Keratinocyte (primary cell): Measurements from ENCODE around the gene PLTP. TPM values are rescaled to one million over a fixed set of nuclear protein-coding genes. Genes with fewer than 3 reads are reported as not detected.
"Not testable (repeated sequence)": the region's sequence is repeated elsewhere in the genome, so short reads cannot be mapped to it uniquely, and the experiment has no call there.

Experiments used
- DNase-seq: peaks from one replicate; pipeline ENCODE4 v3.0.0-alpha.2; 2011; ENCODE audit warnings: low read depth, missing footprints, low spot score
- FAIRE-seq: peaks from 2 replicates; lab custom pipeline; 2011; peaks lifted over from hg19 to GRCh38; lab: Jason Lieb, UNC
- H2AFZ ChIP-seq: 2 replicates; pipeline ENCODE4 v1.6.0; 2012; ENCODE audit warnings: low read length, control low read depth, inconsistent platforms; ENCODE audit not compliant: control insufficient read depth
- H3K27ac ChIP-seq: 2 replicates; pipeline ENCODE4 v1.5.1; 2011; ENCODE audit warnings: low read length; ENCODE audit not compliant: control insufficient read depth, insufficient read depth
- H3K27me3 ChIP-seq: 3 replicates; pipeline ENCODE4 v1.6.0; 2011; ENCODE audit warnings: low read length; ENCODE audit not compliant: control insufficient read depth, insufficient read depth; ENCODE audit errors: extremely low read depth
- H3K36me3 ChIP-seq, 2 experiments: 2 replicates in 1 of 2; 3 replicates in 1 of 2; pipeline ENCODE4 v1.5.1; 2011; ENCODE audit warnings: low read length in 2 of 2, mild to moderate bottlenecking in 1 of 2; ENCODE audit not compliant: control insufficient read depth in 2 of 2, insufficient read depth in 2 of 2; ENCODE audit errors: extremely low read depth in 1 of 2
- H3K4me1 ChIP-seq: 3 replicates; pipeline ENCODE4 v1.5.1; 2011; ENCODE audit warnings: low read length; ENCODE audit not compliant: control insufficient read depth, insufficient read depth; ENCODE audit errors: extremely low read depth
- H3K4me2 ChIP-seq: 3 replicates; pipeline ENCODE4 v1.6.0; 2011; ENCODE audit warnings: low read depth, low read length; ENCODE audit not compliant: control insufficient read depth, insufficient read depth; ENCODE audit errors: extremely low read depth
- H3K4me3 ChIP-seq, 3 experiments: fragments of 200-600 bp in 1 of 3; sonication (generic) in 1 of 3; 2 replicates in 2 of 3; 3 replicates in 1 of 3; pipeline ENCODE4 v1.5.1; 2011 to 2016; ENCODE audit warnings: low read length in 3 of 3, mild to moderate bottlenecking in 3 of 3, control low read depth in 2 of 3, inconsistent platforms in 1 of 3, low read depth in 1 of 3, mixed read lengths in 1 of 3, mixed run types in 1 of 3, moderate library complexity in 1 of 3; ENCODE audit not compliant: control insufficient read depth in 2 of 3, insufficient read depth in 2 of 3; ENCODE audit errors: extremely low read depth in 1 of 3
- H3K79me2 ChIP-seq: 2 replicates; pipeline ENCODE4 v1.6.0; 2012; ENCODE audit warnings: low read length; ENCODE audit not compliant: control insufficient read depth, insufficient read depth
- H3K9ac ChIP-seq: 3 replicates; pipeline ENCODE4 v1.6.0; 2011; ENCODE audit warnings: low read length; ENCODE audit not compliant: control insufficient read depth, insufficient read depth; ENCODE audit errors: extremely low read depth
- H3K9me1 ChIP-seq: 3 replicates; pipeline ENCODE4 v1.6.0; 2011; ENCODE audit warnings: low read length; ENCODE audit not compliant: control insufficient read depth, insufficient read depth; ENCODE audit errors: extremely low read depth
- H3K9me3 ChIP-seq: 2 replicates; pipeline ENCODE4 v1.5.1; 2012; ENCODE audit warnings: low read depth, low read length; ENCODE audit not compliant: control insufficient read depth
- H4K20me1 ChIP-seq: 3 replicates; pipeline ENCODE4 v1.6.0; 2011; ENCODE audit warnings: low read length; ENCODE audit not compliant: control insufficient read depth, insufficient read depth; ENCODE audit errors: extremely low read depth
- EZH2 ChIP-seq: IDR thresholded peaks from one replicate; pipeline ENCODE4 v1.6.1; 2012; ENCODE audit warnings: inconsistent platforms, mild to moderate bottlenecking, low read length, moderate library complexity
- dilution Hi-C: fragments of 300-500 bp; cut with MboI; formaldehyde crosslinking; loops from one replicate; pipeline ENCODE4 v1.7.0; 2020; ENCODE audit warnings: low sequenced_read_pairs; ENCODE audit not compliant: extremely low pct_ligation_motif_present
- polyA plus RNA-seq, 5 experiments: library from polyadenylated mRNA; depleted of rRNA in 3 of 5; stranded (reverse) in 3 of 5; stranded (forward) in 1 of 5; unstranded in 1 of 5; fragments of >200 nt; gene quantifications; 1 replicate in 1 of 5; 2 replicates in 3 of 5; 3 replicates in 1 of 5; pipeline versions ENCODE4 v1.2.1 to v1.2.3, GENCODE V29; 2011 to 2012; ENCODE audit warnings: missing spikeins in 2 of 5, low read depth in 1 of 5, low replicate concordance in 1 of 5
- TF ChIP-seq, protein P1 (sequence below), 3 experiments: IDR thresholded peaks in 1 of 3; conservative IDR thresholded peaks in 1 of 3; optimal IDR thresholded peaks in 1 of 3; 2 replicates in 2 of 3; 3 replicates in 1 of 3; pipeline versions ENCODE3 to v1.5.1; 2011; ENCODE audit warnings: low read length in 3 of 3, mild to moderate bottlenecking in 3 of 3, moderate library complexity in 2 of 3, control low read depth in 1 of 3, inconsistent platforms in 1 of 3; ENCODE audit not compliant: insufficient read depth in 2 of 3; ENCODE audit errors: extremely low read depth in 1 of 3

PLTP gene
- polyA plus RNA-seq, 1 donor (not counting 4 experiments of a cell fraction or from before 2014, with no cell fraction given): 26.3 TPM

- peaks cover 33% of the 10 kb centered on the region for H3K79me2 ChIP-seq
- peak overlapping the region; percentile 97 for H3K27ac ChIP-seq
- FAIRE-seq (no peak), DNase-seq (no peak)
- H3K27me3 ChIP-seq: no peaks in the 10 kb centered on the region
- H3K4me3 ChIP-seq: peak overlapping the region; percentile 89 to 95 (median 92)
- H3K9me3 ChIP-seq: no peaks in the 10 kb centered on the region
- peak overlapping the region; percentile 88 for H2AFZ ChIP-seq
- no peaks in the 10 kb centered on the region for H3K9me1 ChIP-seq
- H3K4me2 ChIP-seq: peak overlapping the region; percentile 100
- peaks cover 14% of the 10 kb centered on the region for H3K4me1 ChIP-seq
- TF ChIP-seq, protein P1, sequence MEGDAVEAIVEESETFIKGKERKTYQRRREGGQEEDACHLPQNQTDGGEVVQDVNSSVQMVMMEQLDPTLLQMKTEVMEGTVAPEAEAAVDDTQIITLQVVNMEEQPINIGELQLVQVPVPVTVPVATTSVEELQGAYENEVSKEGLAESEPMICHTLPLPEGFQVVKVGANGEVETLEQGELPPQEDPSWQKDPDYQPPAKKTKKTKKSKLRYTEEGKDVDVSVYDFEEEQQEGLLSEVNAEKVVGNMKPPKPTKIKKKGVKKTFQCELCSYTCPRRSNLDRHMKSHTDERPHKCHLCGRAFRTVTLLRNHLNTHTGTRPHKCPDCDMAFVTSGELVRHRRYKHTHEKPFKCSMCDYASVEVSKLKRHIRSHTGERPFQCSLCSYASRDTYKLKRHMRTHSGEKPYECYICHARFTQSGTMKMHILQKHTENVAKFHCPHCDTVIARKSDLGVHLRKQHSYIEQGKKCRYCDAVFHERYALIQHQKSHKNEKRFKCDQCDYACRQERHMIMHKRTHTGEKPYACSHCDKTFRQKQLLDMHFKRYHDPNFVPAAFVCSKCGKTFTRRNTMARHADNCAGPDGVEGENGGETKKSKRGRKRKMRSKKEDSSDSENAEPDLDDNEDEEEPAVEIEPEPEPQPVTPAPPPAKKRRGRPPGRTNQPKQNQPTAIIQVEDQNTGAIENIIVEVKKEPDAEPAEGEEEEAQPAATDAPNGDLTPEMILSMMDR (optimal IDR thresholded peaks at IDR 0.05 in 1 of 3, IDR thresholded peaks at IDR 0.05 in 1 of 3, conservative IDR thresholded peaks at IDR 0.05 in 1 of 3; ENCODE audit: extremely low read depth in 1 of 3, insufficient read depth in 2 of 3, low read length in 3 of 3): peak; percentile 30 to 51 (median 39)
- TF ChIP-seq EZH2: no peak
- peaks cover 3 to 13% of the 10 kb centered on the region in 2 experiments for H3K36me3 ChIP-seq
- dilution Hi-C loops: no loop called here
- no peaks in the 10 kb centered on the region for H4K20me1 ChIP-seq
- peak overlapping the region; percentile 99 for H3K9ac ChIP-seq
These were observed 21.5 kb upstream of the PLTP start for GRCh38 chr20:45933266-45934045.

GRCh38 chr20:45931680-45932079 is 19.7 kb upstream of the PLTP start:
- H3K4me3 ChIP-seq, H2AFZ ChIP-seq, H3K27me3 ChIP-seq, H3K9ac ChIP-seq, H3K9me1 ChIP-seq, H3K27ac ChIP-seq, FAIRE-seq, H3K4me2 ChIP-seq, H3K36me3 ChIP-seq, H4K20me1 ChIP-seq, dilution Hi-C loops, DNase-seq, H3K9me3 ChIP-seq: not testable (repeated sequence)
- H3K79me2 ChIP-seq: peaks cover 24% of the 10 kb centered on the region
- H3K4me1 ChIP-seq: peaks cover 13% of the 10 kb centered on the region
